ENCODE results near the gene CNGB1. TPM values are rescaled to one million over a fixed set of nuclear protein-coding genes. Genes with fewer than 3 reads are reported as not detected.

The CNGB1 gene
- total RNA-seq, 4 donors from 2014 or later, result 0.14 to 1.9 (median 0.87) TPM

DNA sequence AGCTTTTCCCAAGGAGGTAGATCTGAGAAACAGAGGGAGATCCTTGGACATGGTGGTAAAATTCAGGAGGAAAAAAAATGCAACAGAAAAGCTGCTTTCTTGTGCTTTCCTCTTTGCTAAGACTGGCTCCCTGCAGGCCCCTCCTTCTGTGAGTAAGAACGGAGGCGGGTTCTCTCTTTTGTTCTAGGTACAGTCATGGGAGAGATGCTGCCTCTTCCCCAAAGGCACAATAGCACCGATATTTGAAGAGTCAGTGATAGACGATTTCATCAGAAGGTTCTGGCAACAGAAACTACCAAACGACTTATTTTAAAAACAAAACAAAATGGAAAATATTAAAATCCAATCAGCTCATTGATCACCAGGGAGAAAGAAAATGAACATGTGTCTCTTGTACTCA, 136.0 kb downstream of the CNGB1 start:
- no peak for TF ChIP-seq EP300 (IDR thresholded peaks at IDR 0.05; ENCODE audit: low read depth)
- TF ChIP-seq, protein P1, sequence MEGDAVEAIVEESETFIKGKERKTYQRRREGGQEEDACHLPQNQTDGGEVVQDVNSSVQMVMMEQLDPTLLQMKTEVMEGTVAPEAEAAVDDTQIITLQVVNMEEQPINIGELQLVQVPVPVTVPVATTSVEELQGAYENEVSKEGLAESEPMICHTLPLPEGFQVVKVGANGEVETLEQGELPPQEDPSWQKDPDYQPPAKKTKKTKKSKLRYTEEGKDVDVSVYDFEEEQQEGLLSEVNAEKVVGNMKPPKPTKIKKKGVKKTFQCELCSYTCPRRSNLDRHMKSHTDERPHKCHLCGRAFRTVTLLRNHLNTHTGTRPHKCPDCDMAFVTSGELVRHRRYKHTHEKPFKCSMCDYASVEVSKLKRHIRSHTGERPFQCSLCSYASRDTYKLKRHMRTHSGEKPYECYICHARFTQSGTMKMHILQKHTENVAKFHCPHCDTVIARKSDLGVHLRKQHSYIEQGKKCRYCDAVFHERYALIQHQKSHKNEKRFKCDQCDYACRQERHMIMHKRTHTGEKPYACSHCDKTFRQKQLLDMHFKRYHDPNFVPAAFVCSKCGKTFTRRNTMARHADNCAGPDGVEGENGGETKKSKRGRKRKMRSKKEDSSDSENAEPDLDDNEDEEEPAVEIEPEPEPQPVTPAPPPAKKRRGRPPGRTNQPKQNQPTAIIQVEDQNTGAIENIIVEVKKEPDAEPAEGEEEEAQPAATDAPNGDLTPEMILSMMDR (IDR thresholded peaks at IDR 0.05), result no peak
- TF ChIP-seq POLR2AphosphoS5 (IDR thresholded peaks at IDR 0.05), result no peak
- TF ChIP-seq POLR2A (IDR thresholded peaks at IDR 0.05), result no peak
- no peaks in the 10 kb centered on the region for H3K4me1 ChIP-seq
- in situ Hi-C loops (cut with MboI; ENCODE audit: low pct_ligation_motif_present in 1 of 4, low pct_unique_long_range_greater_than_20kb in 1 of 4, low sequenced_read_pairs in 3 of 4) (no loop called here), intact Hi-C loops (cut with DNase I; ENCODE audit: low total_unique reads) (no loop called here)
- no peak overlapping the region for H3K27ac ChIP-seq
- H3K9me3 ChIP-seq, result no peaks in the 10 kb centered on the region
- H3K36me3 ChIP-seq, result no peaks in the 10 kb centered on the region
- H3K27me3 ChIP-seq, result peaks cover 18% of the 10 kb centered on the region
- no peak overlapping the region for H3K4me3 ChIP-seq
- no peak for DNase-seq
- WGBS, 2 donors (ENCODE audit: low coverage in 1 of 2), result 77 to 81% methylated on average over 5 of the region's 5 CpGs

Other genes with a start within 250 kb of the CNGB1 start
- gene KATNB1, start 235.4 kb downstream of the CNGB1 start, total RNA-seq, result 10 to 100 TPM; 11.3 to 28.4 (median 22.3) TPM
- gene KIFC3, start 168.6 kb downstream of the CNGB1 start, total RNA-seq, result 10 to 100 TPM in 2 of 4 donors, 1 to 10 TPM in 2; 5.2 to 46.8 (median 13.5) TPM
- 10 to 100 TPM in 1 of 4 donors, 1 to 10 TPM in 3; 6.4 to 11.6 (median 6.5) TPM for gene ZNF319, start 29.5 kb upstream of the CNGB1 start, total RNA-seq
- gene USB1, start 30.3 kb upstream of the CNGB1 start, total RNA-seq, result 10 to 100 TPM; 21.3 to 63.4 (median 45.2) TPM
- gene MMP15, start 54.6 kb upstream of the CNGB1 start, total RNA-seq, result 100 to 1,000 TPM in 2 of 4 donors, 10 to 100 TPM in 2; 48.0 to 161 (median 92.3) TPM
- 10 to 100 TPM in 3 of 4 donors, 1 to 10 TPM in 1; 6.6 to 26.5 (median 21.4) TPM for gene CFAP20, start 158.3 kb upstream of the CNGB1 start, total RNA-seq
- 10 to 100 TPM; 28.7 to 53.5 (median 40.0) TPM for gene CSNK2A2, start 227.0 kb upstream of the CNGB1 start, total RNA-seq